H54 (cell line): ENCODE results near the gene GNG7.
"Not testable (repeated sequence)": the region's sequence is repeated elsewhere in the genome, so short reads cannot be mapped to it uniquely, and the experiment has no call there.

Experiments used
- DNase-seq: peaks from one replicate; pipeline ENCODE4 v3.0.0; 2011; ENCODE audit warnings: low spot score, mixed read lengths; ENCODE audit not compliant: insufficient read length
- FAIRE-seq: peaks from 3 replicates; lab custom pipeline; 2011; peaks lifted over from hg19 to GRCh38; lab: Jason Lieb, UNC
- POLR2A ChIP-seq: IDR thresholded peaks from 2 replicates; pipeline ENCODE4 v1.6.1; 2011; ENCODE audit warnings: low read depth, mild to moderate bottlenecking, low read length

Gene GNG7

DNA sequence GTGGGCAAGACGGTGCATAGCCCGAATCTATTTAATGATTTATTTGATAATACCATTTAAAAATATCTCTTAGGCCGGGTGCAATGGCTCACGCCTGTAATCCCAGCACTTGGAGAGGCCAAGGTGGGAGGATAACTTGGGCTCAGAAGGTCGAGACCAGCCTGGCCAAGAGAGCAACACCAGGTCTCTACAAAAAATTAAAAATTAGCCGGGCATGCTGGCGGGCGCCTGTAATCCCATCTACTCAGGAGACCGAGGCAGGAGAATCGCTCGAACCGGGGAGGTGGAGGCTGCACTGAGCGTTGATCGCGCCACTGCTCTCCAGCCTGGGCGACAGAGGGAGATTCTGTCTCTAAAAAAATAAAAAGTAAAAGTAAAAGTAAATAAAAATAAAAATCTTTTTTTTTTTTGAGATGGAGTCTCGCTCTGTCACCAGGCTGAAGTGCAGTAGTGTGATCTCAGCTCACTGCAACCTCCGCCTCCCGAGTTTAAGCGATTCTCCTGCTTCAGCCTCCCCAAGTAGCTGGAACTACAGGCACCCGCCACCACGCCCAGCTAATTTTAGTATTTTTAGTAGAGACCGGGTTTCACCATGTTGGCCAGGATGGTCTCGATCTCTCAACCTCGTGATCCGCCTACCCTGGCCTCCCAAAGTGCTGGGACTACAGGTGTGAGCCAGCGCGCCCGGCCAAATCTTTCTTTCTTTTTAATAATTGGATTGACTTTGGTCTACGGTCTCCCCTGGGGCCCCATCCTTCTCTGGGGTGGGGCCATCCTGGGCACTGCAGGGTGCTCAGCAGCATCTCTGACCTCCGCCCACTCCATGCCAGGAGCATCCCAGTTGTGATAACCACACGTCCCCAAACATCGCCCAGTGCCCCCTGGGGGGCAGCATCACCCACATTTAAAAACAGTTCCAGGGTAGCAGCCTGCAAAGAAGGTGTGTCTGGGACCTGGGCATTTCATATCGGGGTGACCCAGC lies 90.7 kb downstream of the GNG7 start:
- DNase-seq (no peak), FAIRE-seq (no peak)
- TF ChIP-seq POLR2A: no peak

- DNase-seq: peak; percentile 96
- no peak for FAIRE-seq
- peak; percentile 41; the same call in 1 of the 2 replicates for TF ChIP-seq POLR2A
These were observed 91.6 kb downstream of the GNG7 start for GRCh38 chr19:2610637-2611482.

DNA sequence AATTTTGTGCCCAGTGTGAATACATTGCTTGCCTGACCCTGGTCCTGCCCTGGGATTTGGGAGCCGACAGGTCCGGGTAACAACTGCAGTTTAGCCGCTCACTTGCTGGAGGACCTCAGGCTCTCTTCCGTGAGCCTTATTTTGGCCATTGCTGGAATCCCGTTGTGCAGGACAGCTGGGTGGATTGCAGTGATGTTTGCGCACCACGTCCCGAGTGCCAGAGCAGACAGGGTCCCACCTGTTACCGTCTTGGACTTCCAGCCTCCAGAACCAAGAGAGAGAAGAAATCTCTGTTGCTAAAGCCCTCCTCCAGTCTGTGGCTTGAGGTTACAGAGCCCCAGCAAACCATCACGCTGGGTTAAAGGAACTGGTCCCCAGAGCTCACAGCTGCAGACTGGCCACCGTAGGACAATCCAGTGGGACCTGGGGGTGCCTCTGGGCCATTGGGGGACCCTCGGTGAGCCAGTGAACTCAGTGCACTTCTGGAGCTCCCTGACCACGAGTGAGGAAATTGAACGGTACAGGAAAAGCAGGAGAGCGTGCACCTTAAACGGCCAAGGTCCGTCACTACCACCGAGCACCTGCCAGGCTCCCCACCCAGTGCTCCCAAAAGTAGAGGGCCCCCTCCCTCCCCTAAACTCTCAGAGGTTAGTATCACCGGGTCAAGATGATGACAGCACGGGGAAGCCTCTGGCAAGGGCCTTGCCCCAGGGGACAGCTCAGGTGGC lies 92.9 kb downstream of the GNG7 start:
- FAIRE-seq (no peak), DNase-seq (no peak)
- no peak for TF ChIP-seq POLR2A

GRCh38 chr19:2609034-2609388 lies 93.5 kb downstream of the GNG7 start:
- not testable (repeated sequence) for DNase-seq, FAIRE-seq

DNA sequence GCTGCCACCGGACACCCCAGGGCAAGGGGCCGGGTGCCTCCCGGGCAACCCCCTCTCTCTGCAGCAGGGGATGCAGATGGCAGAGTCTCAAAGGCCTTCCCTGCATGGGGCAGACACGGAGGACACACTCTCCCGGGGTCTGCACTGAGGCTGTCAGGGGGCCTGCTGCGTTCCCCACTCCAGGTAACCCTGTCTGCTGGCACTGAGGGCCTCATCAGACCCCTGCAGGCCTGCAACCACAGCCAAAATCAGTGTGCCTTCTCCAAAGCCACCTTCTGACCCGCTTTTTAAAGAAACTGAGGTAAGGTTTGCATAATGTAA lies 93.9 kb downstream of the GNG7 start:
- DNase-seq (no peak), FAIRE-seq (no peak)
- no peak for TF ChIP-seq POLR2A

DNA sequence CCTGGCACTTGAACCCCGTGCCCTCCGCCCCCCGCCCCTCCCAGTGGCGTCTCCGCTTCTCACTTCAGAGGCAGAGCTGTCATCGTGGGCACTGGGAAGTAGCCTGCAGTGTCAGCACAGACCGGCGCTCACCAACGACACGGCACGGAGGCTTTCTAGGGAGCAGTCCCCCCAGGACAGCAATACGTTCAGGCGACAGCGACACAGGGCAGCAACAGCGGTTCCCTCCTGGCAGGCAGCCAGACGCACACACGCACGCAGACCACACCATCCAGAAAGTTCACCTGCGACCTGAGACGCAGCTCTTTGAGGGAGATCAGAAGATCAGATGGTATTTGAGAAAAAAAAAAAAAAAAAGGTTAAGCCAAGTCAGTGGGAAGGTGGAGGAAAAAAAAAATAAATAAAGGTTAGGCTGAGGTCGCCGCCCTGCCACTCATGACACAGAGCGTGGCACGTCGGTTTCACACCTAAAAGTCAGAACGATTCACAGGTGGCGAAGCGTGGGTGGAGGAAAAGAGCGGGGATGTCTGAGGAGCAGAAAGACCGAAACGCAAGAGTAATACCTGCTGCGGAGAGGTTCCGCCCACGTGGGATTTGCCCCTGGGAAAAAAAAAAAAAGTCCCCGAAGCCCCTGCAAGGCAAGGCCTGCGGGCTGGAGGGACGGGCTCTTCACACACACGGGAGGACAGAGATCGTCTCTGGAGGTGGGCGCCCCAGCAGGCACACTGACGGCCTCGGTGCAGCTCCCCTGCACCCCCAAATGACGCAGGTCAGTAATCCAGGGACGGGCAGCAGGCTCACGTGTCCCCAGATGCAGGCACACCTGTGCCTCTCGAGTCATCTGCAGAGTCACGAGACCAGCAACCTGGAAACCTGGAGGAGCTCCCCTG lies 94.5 kb downstream of the GNG7 start:
- FAIRE-seq: no peak
- no peak for DNase-seq
- TF ChIP-seq POLR2A: 0 out of 2 replicates have a peak, but pooled peaks have one; percentile 9

GRCh38 chr19:2606774-2607173 lies 95.7 kb downstream of the GNG7 start:
- DNase-seq, FAIRE-seq: not testable (repeated sequence)

DNA sequence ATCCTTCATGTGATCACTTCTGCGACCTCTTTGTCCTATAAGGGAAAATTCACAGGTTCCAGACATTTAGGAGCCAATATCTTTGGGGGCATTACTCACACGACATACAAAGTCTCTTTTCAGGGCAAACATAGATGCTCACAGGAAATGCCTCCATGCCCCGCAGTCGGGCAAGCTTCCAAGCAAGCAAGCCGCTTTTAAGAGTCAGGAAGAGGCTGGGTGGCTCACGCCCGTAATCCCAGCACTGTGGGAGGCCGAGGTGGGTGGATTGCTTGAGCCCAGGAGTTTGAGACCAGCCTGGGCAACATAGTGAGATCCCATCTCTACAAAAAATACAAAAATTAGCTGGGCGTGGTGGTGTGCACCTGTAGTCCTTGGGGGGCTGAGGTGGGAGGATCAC lies 96.6 kb downstream of the GNG7 start:
- not testable (repeated sequence) for DNase-seq, FAIRE-seq

DNA sequence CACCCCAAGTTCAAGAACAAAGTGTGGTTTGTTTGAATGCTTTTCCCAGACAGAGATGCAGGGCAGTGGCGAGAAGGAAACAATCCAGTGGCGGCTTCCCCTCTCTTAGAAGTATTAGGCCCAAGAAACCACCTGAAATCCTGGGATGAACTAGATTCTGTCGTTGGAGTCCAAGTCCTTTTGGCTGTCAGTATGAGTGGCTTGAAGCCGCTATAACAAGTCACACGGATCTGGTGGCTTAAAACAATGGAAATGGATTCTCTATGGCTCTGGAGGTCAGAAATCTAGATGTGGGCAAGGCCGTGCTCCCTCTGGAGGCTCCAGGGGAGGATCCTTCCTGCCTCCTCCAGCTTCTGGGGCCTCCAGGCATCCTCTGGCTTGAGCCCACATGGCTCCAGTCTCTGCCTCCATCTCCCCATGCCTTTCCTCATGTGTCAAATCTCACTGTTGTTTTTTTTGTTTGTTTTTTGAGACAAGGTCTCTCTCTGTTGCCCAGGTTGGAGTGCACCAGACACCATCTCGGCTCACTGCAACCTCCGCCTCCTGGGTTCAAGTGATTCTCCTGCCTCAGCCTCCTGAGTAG lies 97.7 kb downstream of the GNG7 start:
- no peak for TF ChIP-seq POLR2A
- no peak for FAIRE-seq
- no peak for DNase-seq

DNA sequence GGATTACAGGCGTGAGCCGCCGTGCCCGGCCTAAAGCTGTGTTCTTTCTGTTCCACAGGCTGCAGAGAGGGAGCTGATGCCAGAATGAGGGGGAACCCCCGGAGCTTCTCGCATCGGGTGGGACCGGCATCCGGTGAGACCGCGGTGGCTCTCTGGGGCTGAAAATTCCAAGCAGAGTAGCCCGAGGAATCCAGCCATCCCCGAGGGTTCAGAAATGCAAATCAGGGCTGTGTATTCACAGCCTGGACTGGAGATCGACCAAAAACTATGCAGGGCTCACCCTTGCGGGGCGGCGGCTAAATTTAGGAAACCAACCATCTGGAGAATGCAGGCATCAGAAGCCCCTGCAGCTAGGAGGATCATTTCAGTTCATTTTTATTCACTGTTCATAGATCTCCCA lies 99.2 kb downstream of the GNG7 start:
- no peak for TF ChIP-seq POLR2A
- FAIRE-seq: no peak

DNA sequence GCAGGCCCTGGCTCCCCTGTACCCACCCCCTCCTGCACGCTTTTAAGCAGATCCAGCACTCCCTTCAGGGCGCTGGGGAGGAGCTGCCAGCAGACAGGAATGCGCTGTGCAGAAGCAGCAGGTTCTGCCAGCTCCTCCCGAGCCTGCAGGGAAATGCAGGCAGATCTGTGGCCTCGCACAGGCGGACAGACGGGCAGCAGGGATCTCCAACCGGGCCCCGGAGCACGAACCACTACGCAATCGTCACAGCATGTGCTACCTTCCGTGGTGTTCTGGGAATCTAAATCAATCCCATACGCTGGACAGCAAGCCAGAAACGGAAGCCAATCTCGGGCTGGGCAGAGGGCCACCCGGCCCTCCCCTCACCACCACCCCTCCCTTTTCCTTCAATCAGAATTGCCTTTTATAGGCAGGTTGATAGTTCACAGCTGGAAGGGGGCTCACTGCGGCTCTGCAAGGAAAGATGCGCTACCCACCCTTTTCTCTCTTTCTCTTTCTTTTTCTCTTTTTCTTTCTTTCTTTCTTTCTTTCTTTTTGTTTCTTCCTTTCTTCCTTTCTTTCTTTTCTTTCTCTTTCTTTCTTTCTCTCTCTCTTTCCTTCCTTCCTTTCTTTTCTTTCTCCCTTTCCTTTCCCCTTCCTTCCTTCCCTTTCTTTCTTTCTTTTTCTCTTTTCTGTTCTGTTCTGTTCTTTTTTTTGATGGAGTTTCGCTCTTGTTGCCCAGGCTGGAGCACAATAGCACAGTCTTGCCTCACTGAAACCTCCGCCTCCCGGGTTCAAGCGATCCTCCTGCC lies 99.9 kb downstream of the GNG7 start:
- DNase-seq (peak; percentile 62), FAIRE-seq (no peak)
- TF ChIP-seq POLR2A: no peak

More for the DNA sequence above, 99.2 kb downstream of the GNG7 start:
- no peak for DNase-seq
